Left ventricle myocardium superior (tissue), 1 donor: ENCODE results near the gene ANKRD53. TPM values are rescaled to one million over a fixed set of nuclear protein-coding genes. Genes with fewer than 3 reads are reported as not detected.

Source experiments
- ATAC-seq: fragments of 200-7000 bp; cut with Tn5 transposase; one replicate; pipeline ENCODE4 v1.9.1; 2020; ENCODE audit warnings: mild to moderate bottlenecking, moderate library complexity
- DNase-seq: peaks from one replicate; pipeline ENCODE4 v3.0.0-alpha.2; 2020
- intact Hi-C: fragments of 100-400 bp; cut with micrococcal nuclease; formaldehyde crosslinking; loops from one replicate; pipeline ENCODE4 v1.11.0; 2022
- total RNA-seq: library from RNA; stranded (reverse); fragmentation: NEBNext Ultra II Directional; extraction: Animal tissue kit (Norgen Biotek cat#: 25700); gene quantifications from one replicate; pipeline ENCODE4 v1.2.1, GENCODE V29; 2021
- donor health status: DM: no; HTN: yes; CAD: no; lungs with severe emphysema.

ANKRD53 gene
- total RNA-seq, 1 donor from 2014 or later, result 0.92 TPM

GRCh38 chr2:70942396-70943204 lies 35.8 kb upstream of the ANKRD53 start:
- no peak for ATAC-seq
- intact Hi-C loops, result no loop called here
- DNase-seq, result no peak

DNA sequence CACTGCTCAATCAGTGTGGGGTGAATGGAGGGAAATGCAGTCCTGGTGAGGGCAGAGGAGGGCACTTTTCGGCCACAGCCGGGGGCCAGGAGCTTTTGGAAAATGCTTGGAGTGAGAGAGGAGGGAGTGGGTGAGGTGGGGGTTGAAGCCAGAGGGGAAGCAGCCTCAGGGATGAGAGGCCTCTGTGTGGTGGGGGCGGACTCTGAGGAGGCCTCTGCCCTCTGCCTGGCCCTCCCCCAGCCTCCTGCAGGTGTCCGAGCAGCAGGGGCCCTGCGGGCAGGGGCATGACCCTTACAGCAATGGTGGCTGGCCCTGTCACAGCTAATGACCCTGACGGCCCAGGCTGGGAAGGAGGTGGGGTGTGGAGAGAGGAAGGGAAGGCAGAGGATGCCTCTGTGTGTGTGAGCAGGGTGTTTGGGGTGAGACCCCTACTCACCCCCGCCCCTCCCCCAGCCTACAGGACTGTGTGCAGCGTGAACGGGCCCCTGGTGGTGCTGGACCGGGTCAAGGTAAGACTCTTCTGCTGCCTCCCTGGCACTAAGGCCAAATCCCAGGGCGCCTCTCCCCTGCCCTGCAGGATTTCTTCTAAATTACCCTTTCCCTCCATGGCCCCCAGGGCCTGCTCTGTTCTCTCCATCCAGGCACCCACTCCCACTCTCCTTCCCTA lies 35.1 kb upstream of the ANKRD53 start:
- intact Hi-C loops, result no loop called here
- DNase-seq, result no peak

GRCh38 chr2:70944111-70944690 lies 34.2 kb upstream of the ANKRD53 start:
- no peak for ATAC-seq
- no peak for DNase-seq
- intact Hi-C loops, result no loop called here

More for the DNA sequence above, 35.1 kb upstream of the ANKRD53 start:
- ATAC-seq, result no peak

DNA sequence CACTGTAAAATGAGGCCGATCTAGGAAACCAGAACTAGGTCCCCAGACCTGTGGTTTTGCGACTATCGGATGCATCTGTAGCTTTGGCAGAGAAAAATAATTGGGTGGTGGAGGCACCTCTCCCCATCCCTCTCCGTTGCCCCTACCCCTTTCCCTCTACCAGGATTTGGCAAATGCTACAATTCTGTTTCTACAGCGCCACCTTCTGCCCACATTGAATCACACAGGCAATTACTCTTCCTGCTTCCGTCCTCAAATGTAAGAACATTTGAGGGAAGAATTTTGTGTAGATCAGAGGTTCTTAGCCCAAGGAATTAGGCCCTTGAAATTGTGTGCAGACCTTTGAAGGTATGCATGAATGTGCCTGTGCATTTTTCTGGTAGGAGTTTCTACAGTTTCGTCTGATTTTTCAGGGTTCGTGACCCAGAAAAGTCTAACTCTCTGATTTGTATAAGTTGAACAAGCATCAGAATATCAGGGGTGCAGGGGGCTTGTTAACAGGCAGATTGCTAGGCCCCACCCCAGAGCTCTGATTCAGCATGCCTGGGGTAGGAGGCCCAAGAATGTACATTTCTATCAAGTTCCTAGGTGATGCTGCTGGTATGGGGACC lies 31.5 kb upstream of the ANKRD53 start:
- ATAC-seq (peak; percentile 40), DNase-seq (no peak)
- intact Hi-C loops, result loop anchor here (5.0 kb wide), 1 partner anchor 75 kb away; no protein-coding TSS in a partner anchor

- intact Hi-C loops, result loop anchor here (5.0 kb wide), 1 partner anchor 75 kb away; no protein-coding TSS in a partner anchor
- DNase-seq (no peak), ATAC-seq (peak; percentile 11)
Measured at GRCh38 chr2:70947556-70948184, 30.8 kb upstream of the ANKRD53 start.

DNA sequence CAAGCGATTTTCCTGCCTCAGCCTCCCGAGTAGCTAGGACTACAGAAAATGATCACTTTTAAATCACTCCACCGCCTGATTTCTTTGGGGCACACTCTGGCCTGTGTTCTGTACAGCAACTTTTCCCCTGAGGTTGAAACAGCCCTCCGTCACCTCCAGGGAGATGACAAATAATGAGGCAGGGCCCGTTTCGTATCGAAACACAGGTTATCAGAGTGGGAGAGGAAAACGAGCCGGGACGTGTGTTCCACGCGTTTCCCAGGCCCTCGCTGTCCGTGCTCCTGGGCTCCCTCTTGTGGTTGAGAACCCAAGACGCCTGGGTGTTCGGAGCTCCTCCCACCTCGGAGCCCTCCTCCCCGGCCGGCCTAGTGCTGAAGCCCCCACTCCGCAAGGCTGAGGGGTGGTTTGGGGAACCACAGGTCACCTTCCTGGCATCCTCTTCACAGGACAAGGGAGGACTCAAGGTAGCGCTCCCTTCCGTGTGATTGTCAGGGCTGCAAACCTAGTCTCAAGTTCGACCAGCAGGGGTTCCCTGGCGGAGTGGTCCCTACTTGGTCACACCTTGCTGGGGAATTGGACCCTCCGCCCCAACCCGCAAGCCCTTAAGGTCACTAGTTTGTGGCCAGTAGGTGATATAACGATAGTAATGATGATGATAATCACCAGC lies 30.0 kb upstream of the ANKRD53 start:
- peak; percentile 81 for DNase-seq
- intact Hi-C loops, result loop anchor here (5.0 kb wide), 1 partner anchor 76 kb away; no protein-coding TSS in a partner anchor
- peak; percentile 96 for ATAC-seq

DNA sequence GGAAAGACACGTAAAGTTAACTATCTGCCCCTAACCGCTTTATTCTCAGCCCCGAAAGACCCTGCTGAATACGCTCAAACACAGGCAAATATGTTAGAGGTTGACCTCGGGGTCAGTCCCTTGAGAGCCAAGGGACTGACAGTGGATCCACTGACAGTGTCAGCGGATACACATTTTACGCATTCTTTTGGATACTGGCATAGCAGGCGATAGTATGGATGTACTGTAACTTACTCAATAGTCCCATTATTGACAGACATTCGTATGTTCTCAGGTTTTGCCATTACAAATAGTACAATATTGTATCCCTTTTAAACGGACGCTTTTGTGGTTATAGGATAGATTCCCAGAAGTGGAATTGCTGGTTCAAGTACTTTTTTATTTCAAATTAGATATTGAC lies 29.3 kb upstream of the ANKRD53 start:
- no peak for DNase-seq
- intact Hi-C loops, result loop anchor here (5.0 kb wide), 1 partner anchor 77 kb away; no protein-coding TSS in a partner anchor

GRCh38 chr2:70954886-70955285 lies 23.5 kb upstream of the ANKRD53 start:
- DNase-seq (no peak), ATAC-seq (no peak)
- intact Hi-C loops, result no loop called here

More for the DNA sequence above, 29.3 kb upstream of the ANKRD53 start:
- no peak for ATAC-seq

GRCh38 chr2:70956141-70956540 lies 22.3 kb upstream of the ANKRD53 start:
- intact Hi-C loops, result no loop called here
- no peak for ATAC-seq
- DNase-seq, result no peak

DNA sequence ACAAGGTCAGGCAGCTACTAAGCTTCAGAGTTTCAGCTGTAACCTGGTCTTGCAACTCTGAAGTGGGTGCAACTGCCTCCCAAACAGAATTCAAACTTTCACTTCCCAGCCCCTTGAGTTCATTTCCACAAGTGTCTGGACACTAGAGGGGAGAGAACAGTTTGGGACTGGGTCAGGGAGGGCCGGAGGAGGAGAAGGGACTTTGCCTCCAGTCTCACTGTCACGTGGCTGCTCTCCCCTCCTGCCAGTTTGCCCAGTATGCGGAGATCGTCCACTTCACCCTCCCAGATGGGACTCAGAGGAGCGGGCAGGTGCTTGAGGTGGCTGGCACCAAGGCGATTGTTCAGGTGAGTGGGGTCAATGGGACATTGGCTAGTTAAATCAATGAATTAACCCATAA lies 20.6 kb upstream of the ANKRD53 start:
- intact Hi-C loops, result no loop called here
- ATAC-seq (no peak), DNase-seq (no peak)

- intact Hi-C loops, result no loop called here
- no peak for DNase-seq
- no peak for ATAC-seq
Measured at GRCh38 chr2:70958759-70959158, 19.7 kb upstream of the ANKRD53 start.

- DNase-seq (no peak), ATAC-seq (no peak)
- intact Hi-C loops, result no loop called here
Measured at GRCh38 chr2:70959271-70959761, 19.1 kb upstream of the ANKRD53 start.

GRCh38 chr2:70959851-70960832 lies 18.3 kb upstream of the ANKRD53 start:
- no peak for DNase-seq
- ATAC-seq, result no peak
- intact Hi-C loops, result no loop called here

GRCh38 chr2:70960833-70961647 lies 17.4 kb upstream of the ANKRD53 start:
- ATAC-seq (no peak), DNase-seq (no peak)

DNA sequence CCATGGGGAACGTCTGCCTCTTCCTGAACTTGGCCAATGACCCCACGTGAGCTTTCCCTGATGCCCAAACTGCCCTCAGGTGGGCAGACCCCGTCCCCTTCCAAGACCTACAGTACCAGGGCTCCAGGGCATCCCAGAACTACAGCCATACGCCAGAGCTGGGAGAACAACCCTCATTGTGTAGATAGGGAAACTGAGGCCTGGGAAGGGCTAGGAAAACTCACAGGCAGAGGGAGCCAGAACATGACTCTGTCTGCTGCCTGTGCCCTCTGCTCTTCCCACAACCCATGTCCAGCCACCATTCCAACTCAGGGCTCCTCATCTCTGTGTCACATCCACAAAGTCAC lies 16.8 kb upstream of the ANKRD53 start:
- ATAC-seq (no peak), DNase-seq (no peak)
- intact Hi-C loops, result no loop called here

More at GRCh38 chr2:70960833-70961647, 17.4 kb upstream of the ANKRD53 start:
- intact Hi-C loops, result no loop called here

DNA sequence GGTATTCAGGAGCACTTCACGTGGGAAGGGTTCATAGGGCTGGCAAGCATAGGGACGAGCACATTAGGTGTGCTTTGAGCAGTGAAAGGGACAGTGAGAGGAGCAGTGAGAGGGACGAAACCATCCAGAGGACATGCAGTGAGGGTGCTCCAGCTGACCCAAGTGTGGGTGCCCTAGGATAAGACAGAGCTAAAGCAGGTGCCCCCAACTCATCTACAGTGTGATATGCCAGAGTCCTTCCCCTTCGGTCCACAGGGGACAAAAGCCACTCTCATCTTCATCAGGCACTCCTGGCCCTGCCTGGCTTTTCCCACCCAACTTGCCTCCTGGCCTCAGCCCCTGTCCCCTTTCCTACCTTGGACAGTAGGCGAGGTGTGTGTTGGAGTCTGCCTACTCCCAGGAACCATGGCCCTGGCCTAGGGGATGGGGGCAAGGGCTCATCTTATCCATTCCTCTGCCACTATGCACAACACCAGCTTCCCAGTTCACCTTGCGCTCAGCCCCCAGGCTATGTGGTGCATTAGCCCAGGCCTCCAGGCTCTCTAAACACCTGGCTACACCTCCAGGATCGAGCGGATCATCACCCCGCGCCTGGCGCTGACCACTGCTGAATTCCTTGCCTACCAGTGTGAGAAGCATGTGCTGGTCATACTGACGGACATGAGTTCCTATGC lies 16.1 kb upstream of the ANKRD53 start:
- intact Hi-C loops, result no loop called here
- DNase-seq, result no peak

More for the DNA sequence above, 16.1 kb upstream of the ANKRD53 start:
- no peak for ATAC-seq
